AG20443 (cell line): ENCODE measurements around the gene NOS3.

Experiments
- DNase-seq: peaks from one replicate; pipeline ENCODE4 v3.0.0; 2012; ENCODE audit warnings: low spot score, mixed read lengths

NOS3 gene

DNA sequence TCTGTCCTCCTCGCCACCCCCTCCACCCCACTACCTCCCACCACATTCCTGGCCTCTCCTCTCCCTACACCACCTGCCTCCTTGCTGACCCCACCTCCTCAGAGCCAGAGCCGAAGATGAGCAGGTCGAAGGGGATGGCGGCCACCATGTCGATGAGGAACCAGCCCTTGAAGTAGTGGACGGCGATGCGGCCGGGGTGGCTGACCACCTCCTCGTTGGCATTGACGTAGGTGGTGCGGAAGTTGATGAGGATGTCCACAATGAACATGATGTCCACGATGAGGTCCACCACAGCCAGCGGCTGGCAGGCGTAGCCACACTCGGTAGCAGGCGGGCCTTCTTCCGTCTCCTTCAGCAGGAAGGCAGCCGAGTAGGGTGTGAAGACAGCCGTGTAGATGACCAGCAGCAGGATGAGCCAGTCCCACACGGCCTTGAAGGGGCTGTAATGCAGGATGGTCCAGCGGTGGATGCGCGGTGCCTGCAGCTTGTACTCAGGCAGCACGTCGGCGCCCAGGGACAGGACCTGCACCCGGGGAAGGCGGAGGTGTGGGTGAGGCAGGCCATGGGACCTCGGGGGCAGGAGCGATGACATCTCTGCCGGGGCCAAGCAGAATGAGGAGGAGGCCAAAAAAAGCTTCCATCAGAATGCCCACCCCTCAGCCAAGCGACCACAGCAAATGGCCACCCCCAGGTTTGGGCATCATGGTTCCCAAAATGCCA lies 38.3 kb upstream of the NOS3 start:
- DNase-seq = no peak

DNA sequence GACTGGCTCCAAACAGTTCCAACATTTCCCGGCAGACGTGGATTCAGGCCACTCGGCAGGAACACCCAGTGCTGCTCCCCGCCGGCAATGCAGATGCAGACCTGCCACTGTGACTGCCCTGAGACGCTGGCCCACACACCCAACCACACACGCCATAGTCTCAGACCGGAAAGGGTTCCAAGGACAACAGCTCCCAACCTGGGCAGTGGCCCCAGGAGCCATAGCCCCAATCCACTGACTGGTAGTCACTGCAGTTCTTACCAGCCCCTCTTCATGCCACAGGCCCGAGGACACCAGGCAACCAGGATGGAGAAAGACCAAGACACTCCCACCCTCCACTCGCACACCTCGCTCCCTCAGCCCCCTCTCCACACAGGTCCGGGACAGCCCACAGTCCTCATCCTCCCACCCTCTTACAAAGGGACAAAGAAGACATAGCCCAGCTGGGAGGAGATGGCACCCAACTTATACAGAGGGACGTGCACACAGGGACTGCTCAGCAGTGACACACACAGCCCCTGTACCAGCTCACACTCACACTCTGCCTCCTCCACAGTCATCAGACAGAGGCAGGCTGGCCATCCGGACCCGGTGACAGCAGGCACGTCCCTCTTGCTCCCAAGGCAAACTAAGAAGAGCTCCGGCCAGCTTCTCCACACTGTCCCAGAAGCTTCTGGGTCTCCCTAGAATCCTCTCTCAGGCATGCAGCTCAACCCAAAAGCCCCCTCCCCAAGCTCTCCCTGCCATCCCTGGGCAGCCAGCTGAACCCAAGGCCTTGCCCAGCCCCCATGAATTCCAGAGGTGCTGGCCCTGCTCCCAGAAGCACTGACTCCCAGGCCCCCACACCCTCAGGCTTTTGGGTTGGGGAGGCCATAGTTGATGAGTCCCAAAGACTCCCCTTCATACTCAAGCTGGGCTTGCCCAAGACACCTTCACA lies 37.5 kb upstream of the NOS3 start:
- DNase-seq = no peak

DNA sequence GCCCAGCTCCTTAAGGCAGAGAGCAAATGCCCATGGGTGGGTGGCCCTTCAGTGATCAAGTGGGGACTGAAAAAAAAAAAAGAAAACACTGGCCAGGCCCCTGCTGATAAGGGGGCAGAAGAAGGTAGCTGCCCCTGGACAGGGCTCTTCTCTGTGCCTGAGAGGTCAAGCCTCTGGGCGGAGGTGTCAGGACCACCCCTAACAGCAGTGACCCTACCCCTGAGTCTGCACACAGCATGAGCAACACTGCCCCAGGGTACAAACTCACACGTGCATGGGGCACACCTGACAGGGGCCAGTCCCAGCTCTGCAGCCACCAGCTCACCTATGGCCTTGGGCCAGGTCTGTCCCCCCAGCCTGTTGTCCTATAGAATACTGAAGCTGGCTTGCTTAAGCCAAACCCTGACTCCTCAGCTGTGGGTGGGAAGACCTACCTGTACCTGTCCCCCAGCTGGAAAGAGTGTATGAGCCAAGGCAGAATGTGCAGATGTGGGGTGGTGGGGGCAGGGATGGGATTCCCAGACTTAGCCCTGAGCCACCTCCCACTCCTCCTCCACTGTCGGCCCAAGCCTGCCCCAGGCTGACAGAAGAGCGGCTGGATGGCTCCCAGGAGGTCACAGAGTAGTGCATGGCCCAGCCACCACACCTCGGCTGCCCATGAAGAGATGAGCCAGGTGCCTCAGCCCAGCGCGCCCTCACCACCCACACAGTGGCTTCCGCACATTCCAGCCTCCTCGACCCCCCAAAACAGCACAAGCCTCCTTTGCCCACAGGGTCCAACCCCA lies 36.4 kb upstream of the NOS3 start:
- DNase-seq = no peak

DNA sequence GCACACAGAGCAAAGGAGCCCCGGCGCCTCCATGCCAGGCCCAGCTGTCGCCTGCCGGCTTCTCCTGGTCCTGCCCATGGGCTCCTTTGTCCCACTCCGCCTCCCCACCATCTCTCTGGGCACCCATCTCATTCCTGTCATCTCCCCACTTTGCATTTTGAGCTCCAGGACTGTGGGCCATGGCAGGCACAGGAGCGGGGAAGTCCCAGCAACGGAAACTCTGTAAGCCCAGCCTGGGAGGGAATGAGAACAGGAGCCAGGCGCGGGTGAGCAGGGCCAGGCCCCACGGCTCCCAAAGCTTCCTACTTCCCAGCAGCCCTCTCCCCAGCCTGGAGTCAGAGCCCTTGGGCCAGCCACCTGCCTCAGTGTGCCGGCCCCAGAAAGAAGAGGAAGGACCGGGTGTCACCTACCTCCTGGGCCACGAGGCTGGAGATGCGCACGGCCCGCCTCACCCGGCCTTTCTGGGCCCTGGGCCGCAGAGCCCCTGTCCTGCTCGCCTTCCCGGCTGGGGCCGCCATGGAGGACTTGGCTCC lies 35.8 kb upstream of the NOS3 start:
- DNase-seq = no peak

DNA sequence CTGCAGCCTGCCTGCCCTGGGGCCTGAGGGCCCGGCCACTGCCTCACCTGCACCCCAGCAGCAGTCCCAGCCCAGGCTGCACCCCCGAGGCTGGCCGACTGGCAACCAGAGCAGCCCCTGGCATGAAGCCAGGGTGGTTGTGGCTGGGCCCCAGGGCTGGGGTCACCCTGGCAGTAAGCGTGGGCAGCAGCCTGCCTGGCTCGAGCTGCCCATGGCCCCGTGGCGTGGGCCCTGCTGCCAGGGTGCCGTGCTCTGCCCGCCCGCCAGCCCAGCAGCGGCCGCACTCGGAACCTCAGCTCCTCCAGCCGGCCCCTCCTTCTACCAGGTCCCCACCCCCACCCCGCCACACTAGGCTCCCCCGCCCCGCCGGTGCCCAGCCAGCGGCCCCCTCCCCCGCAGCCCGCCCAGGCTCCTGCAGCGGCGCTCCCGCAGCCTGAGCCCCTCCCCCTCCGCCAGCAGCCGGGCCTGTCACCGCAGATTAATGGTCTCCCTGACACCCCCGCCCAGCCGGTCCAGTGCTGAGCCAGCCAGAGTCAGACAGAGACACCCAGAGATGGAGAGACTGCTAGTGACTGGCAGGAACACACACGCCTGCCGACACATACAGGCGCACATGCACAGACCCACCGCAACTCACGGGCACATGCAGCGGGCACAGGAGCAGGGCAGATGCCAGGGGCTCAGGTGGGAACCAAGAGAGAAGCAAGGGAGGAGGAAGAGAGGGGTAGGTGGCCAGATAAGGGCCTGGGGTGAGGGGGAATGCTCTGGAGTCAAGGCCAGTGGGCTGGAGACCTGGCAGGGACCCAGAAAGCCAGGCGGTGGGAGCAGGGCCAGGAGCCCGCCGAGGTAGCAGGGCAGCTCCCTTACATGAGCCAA lies 35.1 kb upstream of the NOS3 start:
- DNase-seq = no peak

DNA sequence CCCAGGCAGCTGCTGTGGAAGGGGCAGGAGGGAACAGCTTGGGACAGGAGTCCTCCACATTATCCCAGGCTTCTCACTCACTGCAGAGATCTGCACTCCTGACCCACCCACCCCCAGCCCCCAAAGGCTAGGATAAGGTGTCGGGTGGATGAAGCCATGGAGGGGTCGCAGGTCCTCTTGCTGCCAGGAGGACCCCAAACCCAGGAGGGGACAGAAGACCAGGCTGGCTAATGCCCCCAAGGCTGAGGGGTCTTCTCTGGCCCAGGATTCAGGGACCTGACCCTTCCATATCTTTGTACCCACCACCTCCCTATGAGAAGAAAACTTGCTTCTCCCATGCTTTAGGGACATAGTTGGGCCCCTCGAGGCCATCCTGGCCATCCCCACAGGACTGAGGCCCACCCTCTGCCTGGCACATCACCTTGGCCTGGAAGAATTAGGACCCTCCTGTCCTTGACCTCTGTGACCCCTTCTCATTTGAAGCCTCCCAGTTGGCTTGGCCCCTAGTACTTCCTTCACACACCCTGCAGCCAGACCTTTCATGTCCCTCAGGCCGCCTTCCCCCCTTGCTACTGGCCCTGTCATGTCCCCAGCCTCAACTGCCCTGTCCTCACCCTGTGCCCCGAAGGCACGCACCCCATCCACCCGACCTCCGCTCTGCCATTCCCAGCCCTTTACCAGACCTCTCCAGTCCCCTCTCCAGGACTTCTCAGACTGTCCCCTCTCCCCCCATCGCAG lies 34.3 kb upstream of the NOS3 start:
- no peak for DNase-seq

DNA sequence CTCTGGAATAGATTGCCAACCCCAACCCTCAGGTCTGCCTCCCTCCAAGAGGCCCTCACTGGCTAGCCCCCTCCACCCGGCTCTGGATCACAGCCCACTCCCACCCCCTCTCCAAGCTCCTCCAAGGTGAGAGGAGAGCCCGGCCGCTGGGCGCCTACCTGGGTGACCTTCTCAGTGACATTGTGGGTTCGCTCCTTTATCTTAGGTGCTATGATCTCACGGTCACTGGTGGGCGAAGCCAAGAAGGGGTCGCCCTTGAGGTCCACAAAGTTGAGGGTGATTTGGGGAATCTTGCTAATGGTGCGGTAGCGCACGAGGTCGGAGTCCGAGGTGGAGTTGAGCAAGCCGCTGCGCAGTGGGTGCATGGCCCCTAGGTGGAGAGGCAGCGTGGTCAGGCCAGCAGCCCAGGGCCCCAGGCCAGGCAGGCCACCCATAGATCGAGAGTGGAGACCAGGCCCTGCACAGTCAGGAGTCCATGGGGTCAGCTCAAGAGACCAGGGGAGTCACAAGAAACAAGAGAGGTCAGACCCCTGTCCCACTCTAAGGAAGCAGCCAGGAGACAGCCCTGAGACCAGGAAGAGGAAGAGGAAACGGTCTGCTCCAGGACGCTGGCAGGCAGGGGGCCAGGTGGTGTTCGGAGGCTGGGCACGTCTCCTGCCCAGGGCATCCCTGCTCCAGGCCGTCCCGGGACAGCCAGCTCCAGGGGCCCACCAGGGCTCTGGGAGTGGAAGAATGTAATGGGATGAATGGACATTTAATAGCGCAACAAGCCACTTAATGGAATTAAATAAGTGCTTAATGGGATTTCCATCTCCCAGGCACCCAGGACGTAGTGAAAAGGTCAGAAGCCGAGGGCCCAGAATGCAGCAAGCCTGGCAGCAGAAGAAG lies 33.4 kb upstream of the NOS3 start:
- no peak for DNase-seq

DNA sequence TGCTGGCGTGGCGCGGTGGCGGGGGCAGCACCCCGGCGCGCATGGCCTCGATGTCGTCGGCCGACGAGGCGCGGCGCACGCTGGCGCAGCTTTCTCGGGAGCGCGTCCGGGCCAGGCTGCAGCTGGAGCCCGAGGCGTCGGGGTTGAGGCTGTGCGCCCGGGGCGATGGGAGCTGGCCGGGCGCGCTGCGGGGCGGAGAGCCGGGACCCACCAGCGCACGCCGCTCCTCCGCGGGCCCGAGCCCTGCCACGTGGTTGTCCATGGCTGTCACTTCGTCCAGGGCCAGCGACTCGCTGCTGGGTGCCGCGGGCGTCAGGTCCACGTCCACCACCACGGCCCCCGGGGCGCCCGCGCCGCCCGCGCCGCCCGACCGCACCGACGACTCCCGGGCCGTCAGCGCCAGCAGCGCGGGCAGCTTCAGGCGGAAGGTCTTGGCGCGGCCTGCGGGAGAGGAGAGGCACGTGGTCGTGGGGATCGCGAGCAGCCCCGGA lies 32.7 kb upstream of the NOS3 start:
- DNase-seq = no peak

DNA sequence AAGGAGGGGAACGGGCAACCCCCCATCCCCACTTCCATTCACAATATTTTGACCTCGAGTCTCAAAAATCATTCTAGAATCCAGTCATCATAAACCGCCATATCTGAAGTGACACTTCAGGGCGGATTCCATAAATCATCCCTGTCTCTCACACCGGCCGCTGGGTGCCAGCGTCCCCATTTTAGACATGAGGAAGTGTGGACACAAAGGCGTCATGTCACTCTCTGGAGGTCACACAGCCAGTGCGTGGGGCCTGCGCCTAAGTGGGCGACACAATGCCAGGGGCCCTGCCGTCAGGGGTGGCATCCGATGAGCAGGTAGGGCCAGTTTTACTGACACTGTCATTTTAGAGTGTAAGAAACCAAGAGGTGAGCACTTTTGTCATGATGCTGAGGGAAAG lies 32.2 kb upstream of the NOS3 start:
- no peak for DNase-seq

DNA sequence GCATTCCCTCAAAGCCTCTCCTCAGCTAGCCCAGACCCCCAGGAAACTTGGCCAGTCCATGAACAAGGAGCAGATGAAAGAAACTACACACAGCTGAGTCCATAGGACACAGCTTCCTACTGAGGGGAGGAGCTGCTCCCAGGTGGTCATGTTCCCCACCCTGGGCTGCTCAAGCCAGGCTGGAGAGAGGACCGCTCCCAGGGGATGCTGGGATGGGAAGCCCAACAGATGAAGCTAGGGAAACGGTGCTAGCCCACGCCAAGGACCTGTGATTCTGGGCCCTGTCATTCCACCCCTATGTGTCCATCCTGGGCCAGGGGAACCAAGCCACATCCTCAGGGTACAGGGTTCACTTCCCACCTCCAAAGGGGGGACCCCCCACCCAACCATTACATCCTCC lies 31.7 kb upstream of the NOS3 start:
- DNase-seq = no peak

DNA sequence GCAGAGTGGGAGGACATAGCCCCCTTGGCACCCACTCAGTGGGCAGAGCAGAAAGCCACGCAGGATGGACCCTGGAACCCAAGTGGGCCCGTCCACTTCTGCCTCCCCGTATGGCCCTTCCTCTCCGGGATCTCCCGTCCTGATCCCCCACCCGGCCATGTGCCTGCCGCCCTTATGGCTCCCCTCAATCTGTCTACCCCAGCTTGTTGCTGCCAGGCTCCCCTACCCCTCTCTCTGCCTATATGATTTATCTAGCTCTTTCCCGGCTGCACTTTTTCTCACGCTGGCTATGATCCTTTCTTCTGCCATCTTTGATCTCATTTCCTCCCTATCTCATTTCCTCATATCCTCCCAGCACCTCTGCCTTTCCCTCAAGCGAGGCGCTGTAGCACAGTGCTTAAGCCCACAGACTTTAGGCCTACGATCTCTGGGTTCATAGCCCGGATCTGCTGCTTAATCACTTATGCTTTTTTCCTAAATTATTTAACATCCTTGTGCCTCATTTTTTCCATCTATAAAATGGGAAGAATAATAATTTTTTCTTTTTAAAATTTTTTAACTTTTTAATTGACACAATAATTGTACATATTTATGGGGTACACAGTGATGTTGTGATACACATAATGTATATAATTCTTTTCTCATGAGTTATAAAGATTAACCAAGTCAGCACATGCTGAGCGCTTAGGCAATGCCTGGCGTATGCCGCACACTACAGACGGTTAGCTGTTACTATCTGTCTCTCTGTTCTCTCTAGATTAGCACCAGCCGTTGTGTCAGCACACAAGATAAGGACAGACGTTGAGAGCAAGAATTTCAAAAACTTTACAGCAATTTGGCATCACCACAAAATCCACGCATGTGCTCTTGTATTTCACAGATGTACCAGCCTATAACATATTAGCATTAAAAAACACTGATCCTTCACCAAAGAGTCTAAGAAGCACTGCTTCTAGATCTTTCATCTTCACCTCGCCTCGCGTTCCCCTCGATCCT lies 30.8 kb upstream of the NOS3 start:
- DNase-seq = no peak

DNA sequence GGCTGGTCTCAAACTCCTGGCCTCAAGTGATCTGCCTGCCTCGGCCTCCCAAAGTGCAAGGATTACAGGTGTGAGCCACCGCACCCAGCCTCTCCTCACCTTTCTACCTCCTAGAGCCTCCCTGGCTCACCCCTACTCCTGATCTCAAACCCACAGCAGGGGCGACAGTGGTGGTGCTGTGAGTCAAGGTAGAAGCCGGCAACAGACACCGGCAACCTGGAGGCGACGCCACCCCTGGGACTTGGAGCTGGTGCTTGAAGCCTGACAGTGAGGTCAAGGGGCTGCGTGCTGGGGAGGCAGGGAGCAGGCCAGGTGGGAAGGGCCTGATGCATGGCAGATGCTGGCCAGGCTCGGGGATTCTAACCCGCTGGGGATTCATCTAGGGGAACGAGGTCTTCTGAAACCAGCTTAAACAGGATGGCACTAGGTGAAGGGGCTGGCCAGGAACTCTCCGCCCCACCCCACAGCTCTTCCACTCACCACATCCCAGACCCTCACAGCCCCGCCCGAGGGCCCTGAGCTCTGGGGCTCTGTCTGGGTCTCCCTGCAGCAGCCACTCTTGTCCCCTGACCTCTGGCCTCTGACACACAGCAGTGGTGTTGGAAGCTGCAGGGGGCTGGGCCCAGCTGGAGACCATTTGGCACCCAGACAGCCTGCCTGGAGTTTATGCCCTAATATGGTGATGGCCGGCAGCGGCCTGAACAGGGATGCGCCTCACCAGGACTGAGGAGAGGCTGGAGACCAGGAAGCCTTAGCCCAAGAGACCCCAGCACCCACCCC lies 29.1 kb upstream of the NOS3 start:
- DNase-seq = no peak

DNA sequence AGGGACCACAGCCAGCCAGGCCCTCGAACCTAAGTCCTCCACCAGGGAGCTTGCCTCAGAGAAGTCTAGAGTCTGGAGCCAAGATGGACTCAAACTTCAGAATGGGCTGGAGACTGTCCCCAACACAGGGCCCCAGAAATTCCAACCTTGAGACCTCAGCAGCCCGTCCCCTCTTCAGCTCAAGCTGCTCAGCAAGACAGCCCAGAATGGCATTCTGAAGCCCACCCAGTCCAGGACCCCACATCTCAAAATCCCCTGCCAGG lies 28.6 kb upstream of the NOS3 start:
- no peak for DNase-seq

DNA sequence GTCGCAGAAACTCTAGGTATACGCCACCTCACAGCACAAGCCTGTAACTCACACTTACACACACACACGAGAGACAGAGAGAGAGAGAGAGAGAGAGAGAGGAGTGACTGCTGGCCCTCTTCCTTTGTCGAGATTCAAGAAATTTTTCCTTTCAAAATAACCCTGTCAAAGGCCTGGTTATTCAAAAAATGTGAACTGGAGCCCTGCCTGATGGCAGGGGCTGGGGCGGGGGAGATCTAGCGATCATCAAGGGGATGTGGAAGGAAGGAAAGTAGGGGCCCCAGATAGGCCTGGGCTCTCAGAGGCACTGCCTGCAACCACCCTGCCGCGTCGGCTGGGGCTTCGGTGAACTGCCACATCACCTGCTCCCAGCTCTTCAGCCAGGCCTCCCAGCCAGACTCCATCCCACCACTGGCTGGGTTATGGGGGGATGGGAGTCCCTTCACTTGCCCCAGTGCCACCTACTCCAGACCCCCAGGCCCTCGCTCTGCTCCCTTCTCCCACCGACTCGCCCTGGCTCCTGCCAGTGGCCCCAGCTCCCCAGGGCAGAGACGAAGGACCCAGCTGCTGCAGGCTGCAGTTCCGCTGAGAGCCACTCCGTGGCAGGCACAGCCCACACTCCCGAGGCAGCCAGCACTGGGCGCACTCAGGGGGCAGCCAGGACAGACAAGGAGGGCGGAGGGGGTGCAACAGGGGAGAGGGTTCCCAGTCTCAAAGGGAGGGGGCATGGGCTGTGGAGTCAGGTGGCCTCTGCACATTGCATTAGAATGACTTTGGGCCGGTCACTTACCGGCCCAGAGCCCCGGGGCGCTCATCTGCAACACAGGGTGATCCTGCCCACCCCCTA lies 28.0 kb upstream of the NOS3 start:
- peak; percentile 91 for DNase-seq

DNA sequence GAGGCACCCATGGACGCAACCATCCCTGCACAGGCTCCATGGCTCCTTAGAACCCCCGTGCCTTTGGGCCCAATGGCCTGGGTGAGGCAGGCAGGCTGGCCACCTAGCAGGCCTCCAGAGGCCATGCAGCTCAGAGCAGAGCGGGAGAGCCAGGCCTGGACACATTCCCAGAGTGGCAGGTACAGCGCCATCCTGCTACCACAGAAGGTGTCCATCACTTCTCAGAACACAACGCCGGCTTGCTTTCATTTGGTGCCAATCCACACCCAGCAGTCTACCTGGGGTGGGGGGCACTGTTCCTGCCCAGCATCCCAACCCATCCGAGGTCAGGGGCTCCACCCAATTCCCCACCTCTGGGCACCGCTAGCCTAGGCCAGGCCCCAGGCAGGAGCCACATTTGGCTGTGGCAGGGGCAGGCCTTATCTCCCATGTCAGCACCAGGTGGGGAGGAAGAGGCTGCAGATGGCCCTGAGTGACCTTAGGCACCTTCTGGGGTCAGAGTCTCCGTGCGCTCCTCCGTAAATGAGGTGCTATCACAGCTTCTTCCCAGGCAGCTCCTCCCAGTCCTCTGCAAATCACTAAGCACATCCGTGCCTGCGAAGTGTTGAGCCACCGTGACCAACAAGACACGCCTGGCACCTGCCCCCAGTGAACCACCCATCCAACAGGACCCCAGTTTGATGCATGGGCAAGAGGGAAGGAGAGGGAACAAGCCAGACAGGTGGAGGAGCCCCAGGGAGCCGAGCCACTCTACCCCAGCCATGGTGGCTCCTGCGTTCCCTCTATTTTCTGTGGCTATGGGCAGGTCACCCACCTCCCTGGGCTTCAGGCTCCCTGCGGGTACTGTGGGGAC lies 26.9 kb upstream of the NOS3 start:
- no peak for DNase-seq
